Thyroid gland (tissue), 4 donors: ENCODE data around the gene SELENBP1.

ENCODE experiments used
- POLR2A ChIP-seq, 2 donors: fragments of 450-650 bp; IDR thresholded peaks; one replicate each; pipeline ENCODE4 v1.6.1; 2017; ENCODE audit warnings: antibody characterized with exemption in 2 of 2, mild to moderate bottlenecking in 2 of 2, moderate library complexity in 1 of 2
- TF ChIP-seq, protein P1 (sequence below), 6 experiments: fragments of 200-600 bp in 3 of 6; fragments of 450-650 bp in 3 of 6; sonication (generic) in 3 of 6; IDR thresholded peaks; one replicate each; pipeline ENCODE4 v1.5.1; 2016 to 2019; ENCODE audit warnings: antibody characterized with exemption in 6 of 6, mild to moderate bottlenecking in 2 of 6, inconsistent platforms in 1 of 6, moderate library complexity in 1 of 6

DNA sequence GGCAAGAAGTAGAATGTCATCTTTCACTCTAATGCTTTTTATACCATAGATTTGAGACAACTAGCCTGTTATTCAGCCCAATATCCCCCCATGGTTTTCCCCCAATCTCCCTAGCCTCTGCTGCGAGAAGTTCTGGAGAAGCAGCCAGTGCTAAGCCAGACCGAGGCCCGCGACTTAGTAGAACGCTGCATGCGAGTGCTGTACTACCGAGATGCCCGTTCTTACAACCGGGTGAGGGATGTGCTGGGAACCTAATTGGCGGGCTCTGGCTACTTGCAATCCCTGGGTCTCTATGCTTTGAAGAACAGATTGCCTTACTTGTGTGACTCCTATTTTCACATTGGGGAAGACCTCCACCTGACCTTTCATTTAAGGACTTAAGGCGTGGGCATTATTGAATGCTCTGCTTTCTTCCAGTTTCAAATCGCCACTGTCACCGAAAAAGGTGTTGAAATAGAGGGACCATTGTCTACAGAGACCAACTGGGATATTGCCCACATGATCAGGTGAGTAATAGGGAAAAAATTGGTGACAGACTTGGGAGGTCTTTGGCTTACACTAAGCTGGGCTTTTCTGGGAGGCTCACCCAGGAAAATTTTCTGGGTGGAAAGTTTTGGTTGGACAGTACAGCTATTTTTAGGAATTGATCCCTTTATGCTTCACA is 28.8 kb upstream of the SELENBP1 start:
- TF ChIP-seq POLR2A (IDR thresholded peaks at IDR 0.05), result no peak
- TF ChIP-seq, protein P1, sequence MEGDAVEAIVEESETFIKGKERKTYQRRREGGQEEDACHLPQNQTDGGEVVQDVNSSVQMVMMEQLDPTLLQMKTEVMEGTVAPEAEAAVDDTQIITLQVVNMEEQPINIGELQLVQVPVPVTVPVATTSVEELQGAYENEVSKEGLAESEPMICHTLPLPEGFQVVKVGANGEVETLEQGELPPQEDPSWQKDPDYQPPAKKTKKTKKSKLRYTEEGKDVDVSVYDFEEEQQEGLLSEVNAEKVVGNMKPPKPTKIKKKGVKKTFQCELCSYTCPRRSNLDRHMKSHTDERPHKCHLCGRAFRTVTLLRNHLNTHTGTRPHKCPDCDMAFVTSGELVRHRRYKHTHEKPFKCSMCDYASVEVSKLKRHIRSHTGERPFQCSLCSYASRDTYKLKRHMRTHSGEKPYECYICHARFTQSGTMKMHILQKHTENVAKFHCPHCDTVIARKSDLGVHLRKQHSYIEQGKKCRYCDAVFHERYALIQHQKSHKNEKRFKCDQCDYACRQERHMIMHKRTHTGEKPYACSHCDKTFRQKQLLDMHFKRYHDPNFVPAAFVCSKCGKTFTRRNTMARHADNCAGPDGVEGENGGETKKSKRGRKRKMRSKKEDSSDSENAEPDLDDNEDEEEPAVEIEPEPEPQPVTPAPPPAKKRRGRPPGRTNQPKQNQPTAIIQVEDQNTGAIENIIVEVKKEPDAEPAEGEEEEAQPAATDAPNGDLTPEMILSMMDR (IDR thresholded peaks at IDR 0.05), result no peak
